ENCODE measurements around the gene ADRM1. TPM values are rescaled to one million over a fixed set of nuclear protein-coding genes. Genes with fewer than 3 reads are reported as not detected.

Gene ADRM1
- polyA plus RNA-seq, 2 of the 4 experiments (the other 2 are of a cell fraction): 87.9 to 130 TPM

DNA sequence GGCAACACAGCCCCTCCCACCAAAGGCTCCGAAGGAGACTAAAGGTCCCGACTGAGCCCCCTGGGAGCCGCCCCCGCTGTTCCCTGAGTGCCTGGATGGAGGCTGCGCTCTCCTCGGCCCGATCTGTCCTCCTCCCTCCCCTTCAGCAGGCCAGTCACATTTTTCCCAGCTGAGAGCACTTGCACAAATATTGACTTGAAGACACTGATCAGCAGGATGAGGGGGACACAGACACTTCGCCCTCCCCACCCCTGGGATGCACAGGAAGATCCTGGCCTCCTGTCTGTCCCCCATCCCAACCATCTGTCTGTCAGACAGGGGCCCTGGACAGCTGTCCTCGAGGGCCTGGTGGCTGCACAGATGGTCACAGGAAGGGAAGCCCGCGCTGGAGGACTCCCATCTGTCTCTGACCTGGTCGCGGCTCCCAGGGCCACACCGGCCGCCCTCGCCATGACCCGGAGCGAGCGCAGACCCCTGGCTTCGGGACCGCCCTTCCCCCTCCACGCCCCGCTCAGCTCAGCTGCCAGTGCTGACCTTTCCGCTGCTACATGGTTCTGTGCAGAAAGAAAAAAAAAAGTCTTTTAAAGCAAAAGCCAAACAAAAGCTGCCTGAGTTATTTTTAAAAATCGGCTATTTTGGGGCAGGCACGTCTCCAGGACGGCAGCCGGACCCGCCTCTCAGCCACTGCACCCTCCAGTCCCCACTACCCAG, 53.2 kb downstream of the ADRM1 start:
- peak overlapping the region; percentile 97 to 99 for H3K27ac ChIP-seq
- peak overlapping the region; percentile 41 for H3K4me3 ChIP-seq
- ChIA-PET POLR2A (interaction anchor here (1.0 to 4.9 kb wide), 2 partner anchors 11 to 31 kb away, joined by 3 to 61 read pairs; partner anchors contain the start of genes LAMA5 and RPS21), CTCF (interaction anchor here (0.9 to 5.5 kb wide), 7 partner anchors 11 to 71 kb away, joined by 3 to 94 read pairs (median 7); partner anchors contain the start of genes ADRM1 and LAMA5)
- no peaks in the 10 kb centered on the region for H3K9me3 ChIP-seq
- ATAC-seq (peak in 1 of 2 experiments; percentile 0; a peak in 2 of 6 replicates), DNase-seq (ENCODE audit: low read depth in 1 of 2, low spot score in 1 of 2) (peak in 1 of 2 experiments; percentile 91), FAIRE-seq (no peak)
- H3K4me2 ChIP-seq: peak overlapping the region; percentile 91
- peaks cover 98% of the 10 kb centered on the region for H3K4me1 ChIP-seq
- TF ChIP-seq CHD2 (IDR thresholded peaks at IDR 0.05; ENCODE audit: low read length, partially characterized antibody) (no peak), ZC3H11A (IDR thresholded peaks at IDR 0.05) (no peak), HDAC2 (IDR thresholded peaks at IDR 0.05) (no peak), NPAS2 (CRISPR knock-in tag; IDR thresholded peaks at IDR 0.05; ENCODE audit: borderline replicate concordance) (peak; percentile 51; the same call in 1 of the 2 replicates), BCL3 (IDR thresholded peaks at IDR 0.05) (no peak), CHD4 (IDR thresholded peaks at IDR 0.05; ENCODE audit: borderline replicate concordance) (no peak), JUN (IDR thresholded peaks at IDR 0.05) (peak; percentile 41 to 61; a peak in 2 of 5 replicates), FOXS1 (CRISPR knock-in tag; IDR thresholded peaks at IDR 0.05) (no peak), HEYL (CRISPR knock-in tag; IDR thresholded peaks at IDR 0.05) (0 out of 2 replicates have a peak, but pooled peaks have one; percentile 56), GATA3 (IDR thresholded peaks at IDR 0.05; ENCODE audit: borderline replicate concordance) (peak; percentile 18), BHLHE40 (IDR thresholded peaks at IDR 0.05; ENCODE audit: low read depth, low read length) (no peak), RCOR1 (IDR thresholded peaks at IDR 0.05; ENCODE audit: low read depth, low read length) (no peak), MYC (IDR thresholded peaks at IDR 0.05; ENCODE audit: borderline replicate concordance, low read length) (no peak)
- TF ChIP-seq, protein P1, sequence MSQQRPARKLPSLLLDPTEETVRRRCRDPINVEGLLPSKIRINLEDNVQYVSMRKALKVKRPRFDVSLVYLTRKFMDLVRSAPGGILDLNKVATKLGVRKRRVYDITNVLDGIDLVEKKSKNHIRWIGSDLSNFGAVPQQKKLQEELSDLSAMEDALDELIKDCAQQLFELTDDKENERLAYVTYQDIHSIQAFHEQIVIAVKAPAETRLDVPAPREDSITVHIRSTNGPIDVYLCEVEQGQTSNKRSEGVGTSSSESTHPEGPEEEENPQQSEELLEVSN (IDR thresholded peaks at IDR 0.05; ENCODE audit: borderline replicate concordance, low read depth): peak; percentile 46
- TF ChIP-seq, protein P2, sequence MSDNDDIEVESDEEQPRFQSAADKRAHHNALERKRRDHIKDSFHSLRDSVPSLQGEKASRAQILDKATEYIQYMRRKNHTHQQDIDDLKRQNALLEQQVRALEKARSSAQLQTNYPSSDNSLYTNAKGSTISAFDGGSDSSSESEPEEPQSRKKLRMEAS (IDR thresholded peaks at IDR 0.05): peak; percentile 60; the same call in 1 of the 2 replicates
- 3% methylated on average over 28 of the region's 29 CpGs for WGBS (ENCODE audit: missing lambda C conversion rate)

- FAIRE-seq (no peak), ATAC-seq (no peak), DNase-seq (ENCODE audit: low read depth in 1 of 2, low spot score in 1 of 2) (peak in 1 of 2 experiments; percentile 45)
- H3K9me3 ChIP-seq: no peaks in the 10 kb centered on the region
- peak overlapping the region; percentile 41 for H3K4me3 ChIP-seq
- H3K4me2 ChIP-seq: peak overlapping the region; percentile 91
- CTCF ChIA-PET: interaction anchor here (0.9 to 5.5 kb wide), 7 partner anchors 11 to 71 kb away, joined by 3 to 94 read pairs (median 7); partner anchors contain the start of genes ADRM1 and LAMA5
- H3K27ac ChIP-seq: peak overlapping the region; percentile 97 to 99
- POLR2A ChIA-PET: interaction anchor here (1.4 to 4.9 kb wide), 3 partner anchors 11 to 53 kb away, joined by 3 to 61 read pairs (median 4); partner anchors contain the start of gene LAMA5
- WGBS (ENCODE audit: missing lambda C conversion rate): 40% methylated on average over 12 of the region's 17 CpGs
- peaks cover 98% of the 10 kb centered on the region for H3K4me1 ChIP-seq
- TF ChIP-seq MYC (IDR thresholded peaks at IDR 0.05; ENCODE audit: borderline replicate concordance, low read length): no peak
- TF ChIP-seq, protein P2 (IDR thresholded peaks at IDR 0.05): peak; percentile 6; the same call in 1 of the 2 replicates
- TF ChIP-seq ZNF302 (CRISPR knock-in tag; IDR thresholded peaks at IDR 0.05): no peak
- no peak for TF ChIP-seq SREBF2 (IDR thresholded peaks at IDR 0.05)
- TF ChIP-seq HOXA7 (CRISPR knock-in tag; IDR thresholded peaks at IDR 0.05): 0 out of 2 replicates have a peak, but pooled peaks have one; percentile 33
- TF ChIP-seq, protein P1 (IDR thresholded peaks at IDR 0.05; ENCODE audit: borderline replicate concordance, low read depth): no peak
- no peak for TF ChIP-seq POLR2A (IDR thresholded peaks at IDR 0.05; ENCODE audit: low read length)
- no peak for TF ChIP-seq SMC3 (IDR thresholded peaks at IDR 0.05)
Observed at GRCh38 chr20:62356589-62357186, 53.9 kb downstream of the ADRM1 start.
